IMR-90 (cell line): ENCODE data around the gene TNPO2. TPM values are rescaled to one million over a fixed set of nuclear protein-coding genes. Genes with fewer than 3 reads are reported as not detected.

ENCODE experiments used
- ATAC-seq: fragments of 200-7000 bp; cut with Tn5 transposase; 2 replicates; pipeline ENCODE4 v1.9.1; 2020; ENCODE audit warnings: low read depth, mild to moderate bottlenecking, moderate library complexity
- BruUV-seq: library from RNA; stranded (reverse); fragments of 400-500 nt; replicated peaks from 2 replicates; lab custom pipeline; 2021; lab: Mats Ljungman, UMichigan
- CTCF ChIA-PET: fragments of 300-600 bp; formaldehyde crosslinking; extraction: SDS; loops from one replicate; lab custom pipeline; 2021; ENCODE audit warnings: antibody characterized with exemption; lab: Yijun Ruan, JAX
- POLR2A ChIA-PET: fragments of 300-600 bp; sonication (Branson Sonifier 250); formaldehyde crosslinking; loops from one replicate; lab custom pipeline; 2022; ENCODE audit warnings: antibody characterized with exemption; ENCODE audit not compliant: unreplicated experiment; lab: Charles Lee
- DNase-seq: peaks from one replicate; pipeline ENCODE4 v3.0.0; 2013
- H2AFZ ChIP-seq: replicated peaks from 2 replicates; pipeline ENCODE3; 2013; ENCODE audit warnings: low read length, mild to moderate bottlenecking; ENCODE audit not compliant: poor library complexity
- H2AK5ac ChIP-seq: 2 replicates; pipeline ENCODE4 v1.6.1; 2013; ENCODE audit warnings: low read depth, low read length, inconsistent platforms
- H2AK9ac ChIP-seq: replicated peaks from 2 replicates; pipeline ENCODE3; 2013; ENCODE audit warnings: mild to moderate bottlenecking, low read depth, low read length, moderate library complexity; ENCODE audit not compliant: poor library complexity
- H2BK120ac ChIP-seq: 2 replicates; pipeline ENCODE4 v1.6.1; 2013; ENCODE audit warnings: low read depth, low read length, inconsistent platforms
- H2BK15ac ChIP-seq: 3 replicates; pipeline ENCODE4 v1.6.1; 2013; ENCODE audit warnings: low read depth, low read length, inconsistent platforms
- H2BK20ac ChIP-seq: 2 replicates; pipeline ENCODE4 v1.6.1; 2013; ENCODE audit warnings: low read depth, mild to moderate bottlenecking, inconsistent platforms, low read length, moderate library complexity
- H2BK5ac ChIP-seq: 2 replicates; pipeline ENCODE4 v1.6.1; 2013; ENCODE audit warnings: mild to moderate bottlenecking, low read depth, low read length, inconsistent platforms; ENCODE audit not compliant: poor library complexity, severe bottlenecking
- H3K14ac ChIP-seq: replicated peaks from 2 replicates; pipeline ENCODE4 v1.6.1; 2013; ENCODE audit warnings: low read depth, low read length, inconsistent platforms
- H3K18ac ChIP-seq: 2 replicates; pipeline ENCODE4 v1.6.1; 2013; ENCODE audit warnings: low read depth, low read length, control low read depth
- H3K23ac ChIP-seq: 2 replicates; pipeline ENCODE4 v1.6.1; 2013; ENCODE audit warnings: low read depth, low read length, inconsistent platforms
- H3K27ac ChIP-seq: 2 replicates; pipeline ENCODE4 v1.5.1; 2013; ENCODE audit warnings: mild to moderate bottlenecking, control low read depth, low read length; ENCODE audit not compliant: insufficient read depth
- H3K27me3 ChIP-seq: 2 replicates; pipeline ENCODE4 v1.6.1; 2013; ENCODE audit warnings: low read length; ENCODE audit not compliant: control insufficient read depth, insufficient read depth
- H3K36me3 ChIP-seq: 2 replicates; pipeline ENCODE4 v1.6.1; 2013; ENCODE audit warnings: low read length, mixed read lengths; ENCODE audit not compliant: control insufficient read depth, insufficient read depth
- H3K4ac ChIP-seq: 2 replicates; pipeline ENCODE4 v1.6.1; 2013; ENCODE audit warnings: low read depth, low read length, inconsistent platforms
- H3K4me1 ChIP-seq: 2 replicates; pipeline ENCODE4 v1.6.1; 2013; ENCODE audit warnings: low read length, mixed read lengths; ENCODE audit not compliant: control insufficient read depth, insufficient read depth
- H3K4me2 ChIP-seq: 2 replicates; pipeline ENCODE4 v1.6.1; 2013; ENCODE audit warnings: low read depth, mild to moderate bottlenecking, control low read depth, low read length, moderate library complexity
- H3K4me3 ChIP-seq: 2 replicates; pipeline ENCODE4 v1.5.1; 2013; ENCODE audit warnings: low read depth, mild to moderate bottlenecking, control low read depth, low read length, moderate library complexity; ENCODE audit not compliant: insufficient read depth
- H3K56ac ChIP-seq: 2 replicates; pipeline ENCODE4 v1.6.1; 2013; ENCODE audit warnings: low read length, inconsistent platforms; ENCODE audit not compliant: insufficient read depth; ENCODE audit errors: extremely low read depth
- H3K79me1 ChIP-seq, 2 experiments: 2 replicates each; pipeline ENCODE4 v1.6.1; 2013; ENCODE audit warnings: low read length in 2 of 2, inconsistent platforms in 1 of 2, low read depth in 1 of 2
- H3K9ac ChIP-seq: 2 replicates; pipeline ENCODE4 v1.6.1; 2013; ENCODE audit warnings: low read depth, low read length, control low read depth
- H3K9me1 ChIP-seq: 2 replicates; pipeline ENCODE4 v1.6.1; 2013; ENCODE audit warnings: low read length, inconsistent platforms; ENCODE audit not compliant: insufficient read depth
- H3K9me3 ChIP-seq: 2 replicates; pipeline ENCODE4 v1.6.1; 2013; ENCODE audit warnings: low read length; ENCODE audit not compliant: control insufficient read depth, insufficient read depth
- H4K20me1 ChIP-seq: 2 replicates; pipeline ENCODE4 v1.6.1; 2013; ENCODE audit warnings: low read length, inconsistent platforms; ENCODE audit not compliant: insufficient read depth
- H4K5ac ChIP-seq: 2 replicates; pipeline ENCODE4 v1.6.1; 2013; ENCODE audit warnings: mild to moderate bottlenecking, low read depth, low read length, control low read depth
- H4K8ac ChIP-seq, 2 experiments: 2 replicates each; pipeline ENCODE4 v1.6.1; 2013; ENCODE audit warnings: low read depth in 2 of 2, low read length in 2 of 2, control low read depth in 1 of 2, inconsistent platforms in 1 of 2
- H4K91ac ChIP-seq: 2 replicates; pipeline ENCODE4 v1.6.1; 2013; ENCODE audit warnings: low read depth, low read length, inconsistent platforms; ENCODE audit not compliant: insufficient read depth
- BHLHE40 ChIP-seq: fragments of 150-350 bp; IDR thresholded peaks from 2 replicates; pipeline ENCODE4 v1.6.1; 2016; ENCODE audit warnings: mild to moderate bottlenecking, low read depth, low read length
- CEBPB ChIP-seq: IDR thresholded peaks from 2 replicates; pipeline ENCODE4 v1.6.1; 2012; ENCODE audit warnings: low read depth, low read length, improper control_type of control experiment
- CHD1 ChIP-seq: IDR thresholded peaks from 2 replicates; pipeline ENCODE4 v1.6.1; 2012; ENCODE audit warnings: low read depth, low read length, improper control_type of control experiment
- ELK1 ChIP-seq: fragments of 150-350 bp; IDR thresholded peaks from 2 replicates; pipeline ENCODE4 v1.6.1; 2016; ENCODE audit warnings: low read depth, mild to moderate bottlenecking, low read length, moderate library complexity, borderline replicate concordance
- FOS ChIP-seq: fragments of 150-350 bp; IDR thresholded peaks from 2 replicates; pipeline ENCODE4 v1.6.1; 2016; ENCODE audit warnings: low read depth, low read length
- MAFK ChIP-seq: IDR thresholded peaks from 2 replicates; pipeline ENCODE4 v1.6.1; 2012; ENCODE audit warnings: low read depth, low read length, improper control_type of control experiment
- MAZ ChIP-seq: IDR thresholded peaks from 2 replicates; pipeline ENCODE4 v1.6.1; 2012; ENCODE audit warnings: low read depth, mild to moderate bottlenecking, low read length, improper control_type of control experiment, moderate library complexity, borderline replicate concordance
- MXI1 ChIP-seq: IDR thresholded peaks from 2 replicates; pipeline ENCODE4 v1.6.1; 2012; ENCODE audit warnings: low read depth, mild to moderate bottlenecking, low read length, moderate library complexity, borderline replicate concordance
- NFE2L2 ChIP-seq: fragments of 150-350 bp; IDR thresholded peaks from 2 replicates; pipeline ENCODE4 v1.6.1; 2016; ENCODE audit warnings: low read depth, mild to moderate bottlenecking, low read length
- POLR2A ChIP-seq: IDR thresholded peaks from 2 replicates; pipeline ENCODE4 v1.6.1; 2012; ENCODE audit warnings: mild to moderate bottlenecking, low read depth, low read length
- RAD21 ChIP-seq: IDR thresholded peaks from 2 replicates; pipeline ENCODE4 v1.6.1; 2012; ENCODE audit warnings: low read length, improper control_type of control experiment
- RCOR1 ChIP-seq: IDR thresholded peaks from 2 replicates; pipeline ENCODE4 v1.6.1; 2012; ENCODE audit warnings: mild to moderate bottlenecking, low read length, improper control_type of control experiment; ENCODE audit not compliant: insufficient replicate concordance
- RFX5 ChIP-seq: IDR thresholded peaks from 2 replicates; pipeline ENCODE4 v1.8.0; 2012; ENCODE audit warnings: low read depth, mild to moderate bottlenecking, low read length, moderate library complexity
- SMC3 ChIP-seq: fragments of 150-350 bp; IDR thresholded peaks from 2 replicates; pipeline ENCODE4 v1.6.1; 2016; ENCODE audit warnings: low read depth, mild to moderate bottlenecking, antibody characterized with exemption, low read length, moderate library complexity
- WGBS, 2 experiments: methylation state at CpG; one replicate each; pipeline versions ENCODE4 v1.1.5 to v1.1.7; 2013; ENCODE audit warnings: missing lambda C conversion rate in 2 of 2; ENCODE audit not compliant: insufficient read length in 1 of 2; ENCODE audit errors: extremely low coverage in 2 of 2; 5-methylcytosine and 5-hydroxymethylcytosine counted together
- dilution Hi-C: fragments of 300-500 bp; cut with HindIII; formaldehyde crosslinking; loops from one replicate; pipeline ENCODE4 v1.14.3; 2018; ENCODE audit warnings: low sequenced_read_pairs; ENCODE audit not compliant: unreplicated experiment
- in situ Hi-C: fragments of 300-500 bp; cut with MboI; formaldehyde crosslinking; loops from 3 replicates; pipeline ENCODE4 v1.14.3; 2019; ENCODE audit warnings: low sequenced_read_pairs, inconsistent platforms, mixed read lengths
- intact Hi-C: fragments of 100-400 bp; cut with micrococcal nuclease; formaldehyde crosslinking; loops from 2 replicates; pipeline ENCODE4 v1.10.0; 2022
- polyA plus RNA-seq, 3 experiments: library from polyadenylated mRNA; depleted of rRNA; stranded (reverse); fragments of >200 nt; gene quantifications; 2 replicates each; pipeline ENCODE4 v1.2.3, GENCODE V29; 2012; ENCODE audit warnings: low replicate concordance in 1 of 3
- total RNA-seq: library from RNA; depleted of rRNA; stranded (reverse); fragments of >200 nt; gene quantifications from 2 replicates; pipeline ENCODE4 v1.2.3, GENCODE V29; 2012
- TF ChIP-seq, protein P1 (sequence below): fragments of 150-350 bp; IDR thresholded peaks from 2 replicates; pipeline ENCODE4 v1.6.1; 2017; ENCODE audit warnings: mild to moderate bottlenecking, antibody characterized with exemption, low read length, low read depth
- TF ChIP-seq, protein P2 (sequence below): conservative IDR thresholded peaks from 2 replicates; pipeline ENCODE4 v1.5.1; 2012; ENCODE audit warnings: mild to moderate bottlenecking, low read depth, low read length, improper control_type of control experiment

The TNPO2 gene
- total and polyA plus RNA-seq, 2 of the 4 experiments (the other 2 are of a cell fraction), result 36.0 to 77.2 TPM

- Histone ChIP-seq H3K18ac (no peak overlapping the region), H3K79me1 (no peaks in the 10 kb centered on the region), H4K8ac (no peak overlapping the region), H2AFZ (no peak overlapping the region), H3K4me1 (0 out of 2 replicates have a peak, but pooled peaks cover 2% of the 10 kb centered on the region), H4K5ac (no peak overlapping the region), H3K9me3 (no peaks in the 10 kb centered on the region), H3K27me3 (no peaks in the 10 kb centered on the region), H3K14ac (no peak overlapping the region), H3K4me2 (no peak overlapping the region), H2BK5ac (no peak overlapping the region), H3K9ac (no peak overlapping the region), H2BK120ac (no peak overlapping the region), H4K20me1 (no peaks in the 10 kb centered on the region), H2BK15ac (no peak overlapping the region), H3K36me3 (peaks cover 26% of the 10 kb centered on the region), H4K91ac (no peak overlapping the region), H3K56ac (no peak overlapping the region), H3K27ac (no peak overlapping the region), H2AK9ac (no peak overlapping the region), H3K9me1 (0 out of 2 replicates have a peak, but pooled peaks cover 3% of the 10 kb centered on the region), H3K4ac (no peak overlapping the region), H3K4me3 (no peak overlapping the region), H3K23ac (no peak overlapping the region), H2AK5ac (no peak overlapping the region), H2BK20ac (no peak overlapping the region)
- intact Hi-C loops (no loop called here), dilution Hi-C loops (no loop called here), in situ Hi-C loops (no loop called here)
- no TSS peak for BruUV-seq
- CTCF ChIA-PET, result interaction anchor here (0.6 kb wide), 1 partner anchor 757 kb away, joined by 9 read pairs; no protein-coding TSS in a partner anchor
- POLR2A ChIA-PET, result no interaction called here
- TF ChIP-seq NFE2L2 (no peak), FOS (no peak), CHD1 (no peak), RFX5 (no peak), CEBPB (no peak), MAFK (no peak), BHLHE40 (no peak), RCOR1 (no peak), SMC3 (no peak), MAZ (no peak), RAD21 (no peak), POLR2A (no peak), ELK1 (no peak), MXI1 (no peak)
- TF ChIP-seq, protein P1, sequence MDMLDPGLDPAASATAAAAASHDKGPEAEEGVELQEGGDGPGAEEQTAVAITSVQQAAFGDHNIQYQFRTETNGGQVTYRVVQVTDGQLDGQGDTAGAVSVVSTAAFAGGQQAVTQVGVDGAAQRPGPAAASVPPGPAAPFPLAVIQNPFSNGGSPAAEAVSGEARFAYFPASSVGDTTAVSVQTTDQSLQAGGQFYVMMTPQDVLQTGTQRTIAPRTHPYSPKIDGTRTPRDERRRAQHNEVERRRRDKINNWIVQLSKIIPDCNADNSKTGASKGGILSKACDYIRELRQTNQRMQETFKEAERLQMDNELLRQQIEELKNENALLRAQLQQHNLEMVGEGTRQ, result no peak
- TF ChIP-seq, protein P2, sequence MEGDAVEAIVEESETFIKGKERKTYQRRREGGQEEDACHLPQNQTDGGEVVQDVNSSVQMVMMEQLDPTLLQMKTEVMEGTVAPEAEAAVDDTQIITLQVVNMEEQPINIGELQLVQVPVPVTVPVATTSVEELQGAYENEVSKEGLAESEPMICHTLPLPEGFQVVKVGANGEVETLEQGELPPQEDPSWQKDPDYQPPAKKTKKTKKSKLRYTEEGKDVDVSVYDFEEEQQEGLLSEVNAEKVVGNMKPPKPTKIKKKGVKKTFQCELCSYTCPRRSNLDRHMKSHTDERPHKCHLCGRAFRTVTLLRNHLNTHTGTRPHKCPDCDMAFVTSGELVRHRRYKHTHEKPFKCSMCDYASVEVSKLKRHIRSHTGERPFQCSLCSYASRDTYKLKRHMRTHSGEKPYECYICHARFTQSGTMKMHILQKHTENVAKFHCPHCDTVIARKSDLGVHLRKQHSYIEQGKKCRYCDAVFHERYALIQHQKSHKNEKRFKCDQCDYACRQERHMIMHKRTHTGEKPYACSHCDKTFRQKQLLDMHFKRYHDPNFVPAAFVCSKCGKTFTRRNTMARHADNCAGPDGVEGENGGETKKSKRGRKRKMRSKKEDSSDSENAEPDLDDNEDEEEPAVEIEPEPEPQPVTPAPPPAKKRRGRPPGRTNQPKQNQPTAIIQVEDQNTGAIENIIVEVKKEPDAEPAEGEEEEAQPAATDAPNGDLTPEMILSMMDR, result no peak
- DNase-seq, result no peak
- no CpG with 5 or more reads among the region's 6 CpGs for WGBS, 2 experiments
- ATAC-seq, result no peak
Measured at GRCh38 chr19:12652219-12652618, 71.5 kb downstream of the TNPO2 start.
